Esophagus squamous epithelium (tissue), 5 donors: ENCODE measurements around the gene SGK2. TPM values are rescaled to one million over a fixed set of nuclear protein-coding genes. Genes with fewer than 3 reads are reported as not detected.
"Not testable (repeated sequence)": the region's sequence is repeated elsewhere in the genome, so short reads cannot be mapped to it uniquely, and the experiment has no call there.

Source experiments
- DNase-seq: peaks from one replicate; lab custom pipeline; 2025; lab: John Stamatoyannopoulos, UW
- H3K27ac ChIP-seq, 4 donors: fragments of 200-600 bp; sonication (generic); one replicate each; pipeline ENCODE4 v1.5.1; 2016 to 2019; ENCODE audit warnings: mild to moderate bottlenecking in 1 of 4
- H3K27me3 ChIP-seq, 4 donors: fragments of 200-600 bp; sonication (generic); 1 replicate in 3 of 4; 2 replicates in 1 of 4; pipeline versions ENCODE4 v1.5.1 to v1.6.0; 2017 to 2021; ENCODE audit warnings: antibody characterized with exemption in 1 of 4
- H3K36me3 ChIP-seq, 3 donors: fragments of 200-600 bp; sonication (generic); one replicate each; pipeline ENCODE4 v1.5.1; 2016 to 2019
- H3K4me1 ChIP-seq, 3 donors: fragments of 200-600 bp; sonication (generic); one replicate each; pipeline ENCODE4 v1.5.1; 2017 to 2019
- H3K4me3 ChIP-seq, 4 donors: fragments of 200-600 bp; sonication (generic); 1 replicate in 3 of 4; 2 replicates in 1 of 4; pipeline ENCODE4 v1.5.1; 2016 to 2019; ENCODE audit warnings: mild to moderate bottlenecking in 2 of 4, moderate library complexity in 1 of 4
- H3K9me3 ChIP-seq, 3 donors: fragments of 200-600 bp; sonication (generic); one replicate each; pipeline ENCODE4 v1.5.1; 2016 to 2019
- CTCF ChIP-seq, 6 experiments: fragments of 450-650 bp in 4 of 6; fragments of 200-600 bp in 2 of 6; sonication (generic) in 2 of 6; IDR thresholded peaks; one replicate each; pipeline ENCODE4 v1.5.1; 2016 to 2019; ENCODE audit warnings: antibody characterized with exemption in 6 of 6, mild to moderate bottlenecking in 4 of 6, moderate library complexity in 4 of 6
- POLR2A ChIP-seq, 4 donors: fragments of 450-650 bp; IDR thresholded peaks; one replicate each; pipeline ENCODE4 v1.6.1; 2017; ENCODE audit warnings: antibody characterized with exemption in 4 of 4, mild to moderate bottlenecking in 4 of 4, moderate library complexity in 3 of 4
- WGBS, 2 donors: methylation state at CpG; one replicate each; pipeline ENCODE4 v1.1.5; 2018; 5-methylcytosine and 5-hydroxymethylcytosine counted together
- intact Hi-C: fragments of 100-400 bp; cut with DNase I; formaldehyde crosslinking; loops from one replicate; pipeline ENCODE4 v1.15.0; 2022
- total RNA-seq, 4 donors: library from RNA; depleted of rRNA; stranded (reverse); fragments of >200 nt; gene quantifications; one replicate each; pipeline ENCODE4 v1.1.0, GENCODE V29; 2016
- donor health status: DM: yes; HTN: yes; CAD: no.

SGK2 gene
- total RNA-seq, 4 donors from 2014 or later = 0.68 to 3.6 TPM; not detected in 2

GRCh38 chr20:43583133-43583864 lies 24.5 kb downstream of the SGK2 start:
- H3K27ac ChIP-seq = no peak overlapping the region
- intact Hi-C loops = no loop called here
- TF ChIP-seq POLR2A (IDR thresholded peaks at IDR 0.05) (no peak), CTCF (IDR thresholded peaks at IDR 0.05) (no peak)

GRCh38 chr20:43583982-43584432 lies 25.2 kb downstream of the SGK2 start:
- Histone ChIP-seq H3K36me3 (no peaks in the 10 kb centered on the region), H3K27ac (no peak overlapping the region), H3K4me1 (no peaks in the 10 kb centered on the region), H3K4me3 (no peak overlapping the region), H3K27me3 (no peaks in the 10 kb centered on the region), H3K9me3 (no peaks in the 10 kb centered on the region)
- TF ChIP-seq CTCF (IDR thresholded peaks at IDR 0.05) (no peak), POLR2A (IDR thresholded peaks at IDR 0.05) (no peak)
- 6 to 58% methylated on average over 2 of the region's 2 CpGs for WGBS, 2 donors
- intact Hi-C loops = no loop called here
- no peak for DNase-seq

More at GRCh38 chr20:43583133-43583864, 24.5 kb downstream of the SGK2 start:
- Histone ChIP-seq H3K4me1 (no peaks in the 10 kb centered on the region), H3K36me3 (no peaks in the 10 kb centered on the region), H3K9me3 (no peaks in the 10 kb centered on the region), H3K4me3 (no peak overlapping the region), H3K27me3 (no peaks in the 10 kb centered on the region)
- DNase-seq = no peak
- 67 to 81% methylated on average over 5 to 6 of the region's 7 CpGs for WGBS, 2 donors

- 54 to 67% methylated on average over 6 of the region's 7 CpGs for WGBS, 2 donors
- no peaks in the 10 kb centered on the region for H3K9me3 ChIP-seq
- DNase-seq = no peak
- peaks cover 0 to under 1% (median 0%) of the 10 kb centered on the region in 3 donors for H3K4me1 ChIP-seq
- H3K36me3 ChIP-seq = no peaks in the 10 kb centered on the region
- no peak overlapping the region for H3K4me3 ChIP-seq
- H3K27ac ChIP-seq = no peak overlapping the region
- intact Hi-C loops = no loop called here
- TF ChIP-seq POLR2A (IDR thresholded peaks at IDR 0.05) (no peak), CTCF (IDR thresholded peaks at IDR 0.05) (no peak)
- H3K27me3 ChIP-seq = no peaks in the 10 kb centered on the region
Observed at GRCh38 chr20:43584448-43585136, 25.8 kb downstream of the SGK2 start.

- peaks cover 3 to 15% (median 9%) of the 10 kb centered on the region in 3 donors for H3K4me1 ChIP-seq
- no peak for TF ChIP-seq CTCF (IDR thresholded peaks at IDR 0.05)
- no peak for TF ChIP-seq POLR2A (IDR thresholded peaks at IDR 0.05)
- no peaks in the 10 kb centered on the region for H3K9me3 ChIP-seq
- no peak overlapping the region for H3K27ac ChIP-seq
- no peaks in the 10 kb centered on the region for H3K27me3 ChIP-seq
- DNase-seq = no peak
- WGBS, 2 donors = 81 to 89% methylated on average over 5 to 8 of the region's 8 CpGs
- no peaks in the 10 kb centered on the region for H3K36me3 ChIP-seq
- no peak overlapping the region for H3K4me3 ChIP-seq
- intact Hi-C loops = no loop called here
Observed at GRCh38 chr20:43586641-43587040, 27.8 kb downstream of the SGK2 start.

- H3K36me3 ChIP-seq, H3K9me3 ChIP-seq, H3K27ac ChIP-seq, DNase-seq, H3K27me3 ChIP-seq, intact Hi-C loops, H3K4me3 ChIP-seq: not testable (repeated sequence)
- H3K4me1 ChIP-seq = peaks cover 3 to 22% (median 13%) of the 10 kb centered on the region in 3 donors
- WGBS, 2 donors = 90 to 94% methylated on average over 10 of the region's 10 CpGs
Observed at GRCh38 chr20:43588526-43588925, 29.7 kb downstream of the SGK2 start.
